GM21737 (cell line): ENCODE data around the gene PRDM4.
"Not testable (repeated sequence)": the region's sequence is repeated elsewhere in the genome, so short reads cannot be mapped to it uniquely, and the experiment has no call there.

Experiments
- ATAC-seq: cut with Tn5 transposase; IDR thresholded peaks from one replicate; pipeline ENCODE4 v1.9.1; 2021; ENCODE audit warnings: mild to moderate bottlenecking, moderate library complexity; ENCODE audit not compliant: unreplicated experiment

PRDM4 gene

DNA sequence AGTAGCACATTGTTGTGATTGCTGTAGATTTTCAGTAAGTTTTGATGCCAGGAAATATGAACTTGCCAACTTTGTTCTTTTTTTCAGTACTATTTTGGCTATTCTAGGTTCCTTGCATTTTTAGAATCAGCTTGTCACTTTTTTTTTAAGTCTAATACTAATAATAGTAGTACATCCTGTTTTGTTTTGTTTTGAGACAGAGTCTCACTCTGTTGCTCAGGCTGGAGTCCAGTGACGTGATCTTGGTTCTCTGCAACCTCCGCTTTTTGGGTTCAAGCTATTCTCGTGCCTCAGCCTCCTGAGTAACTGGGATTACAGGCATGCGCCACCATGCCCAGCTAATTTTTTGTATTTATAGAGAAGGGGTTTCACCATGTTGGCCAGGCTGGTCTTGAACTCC, 58.8 kb downstream of the PRDM4 start:
- no peak for ATAC-seq

DNA sequence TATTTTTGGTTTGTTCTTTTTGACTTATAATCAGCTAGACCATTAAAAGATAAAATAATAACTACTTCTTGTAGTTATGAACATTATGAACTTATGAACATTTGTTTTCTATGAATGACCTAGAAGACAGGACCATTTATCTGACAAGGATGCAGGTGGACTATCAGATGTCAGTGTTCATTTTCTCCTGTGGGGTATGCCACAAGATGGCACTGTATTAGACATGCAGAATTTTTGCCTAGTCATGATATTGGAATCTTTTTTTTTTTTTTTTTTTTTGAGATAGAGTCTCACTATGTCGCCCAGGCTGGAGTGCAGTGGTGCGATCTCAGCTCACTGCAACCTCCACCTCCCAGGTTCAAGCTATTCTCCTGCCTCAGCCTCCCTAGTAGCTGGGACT, 65.2 kb downstream of the PRDM4 start:
- not testable (repeated sequence) for ATAC-seq

DNA sequence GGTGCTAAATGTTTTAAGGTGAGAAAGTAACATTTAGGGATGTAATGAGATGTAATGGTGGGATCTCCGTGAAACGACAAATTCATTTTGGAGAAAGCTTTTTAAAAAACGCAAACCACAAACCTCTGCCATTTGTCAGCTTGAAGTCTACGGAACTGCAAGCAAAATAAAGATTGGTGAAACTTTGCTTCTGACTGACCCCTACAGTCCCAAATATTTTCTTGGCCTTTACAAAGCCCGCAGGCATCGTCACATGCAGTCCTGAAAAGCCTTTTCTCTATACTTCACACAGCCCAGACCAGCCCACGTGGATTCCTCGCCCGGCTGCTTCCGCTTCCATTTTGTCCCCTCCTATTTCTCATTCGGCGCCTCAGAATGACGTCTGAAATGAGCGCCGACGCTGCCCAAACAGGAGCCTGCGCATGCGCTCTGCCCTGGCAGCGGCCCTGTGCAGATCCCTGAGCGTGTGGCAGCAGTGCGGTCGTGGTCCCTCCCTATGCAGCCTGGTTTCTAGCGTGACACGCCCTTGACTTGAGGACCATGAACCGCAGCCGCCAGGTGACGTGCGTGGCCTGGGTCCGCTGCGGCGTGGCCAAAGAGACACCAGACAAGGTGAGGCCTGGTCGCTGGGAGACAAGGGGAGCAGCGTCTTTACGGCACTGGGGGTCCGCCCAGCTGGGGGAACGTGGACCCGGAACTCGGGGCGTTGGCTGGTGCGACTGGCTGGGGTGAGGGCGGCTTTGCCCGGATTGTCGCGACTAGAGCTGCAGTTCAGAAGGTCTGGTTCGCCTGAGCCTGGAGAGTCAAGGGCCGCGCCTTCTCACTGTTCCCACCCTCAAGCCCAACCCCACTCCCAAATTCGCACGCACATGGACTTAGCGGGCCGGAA, 75.3 kb downstream of the PRDM4 start, which contains the start of gene PWP1:
Gene PWP1 (plus strand): TSS at position 440 of the 889 bp plus-strand sequence. CDS start 101 bp downstream, at position 541.
- ATAC-seq = peak; percentile 76

DNA sequence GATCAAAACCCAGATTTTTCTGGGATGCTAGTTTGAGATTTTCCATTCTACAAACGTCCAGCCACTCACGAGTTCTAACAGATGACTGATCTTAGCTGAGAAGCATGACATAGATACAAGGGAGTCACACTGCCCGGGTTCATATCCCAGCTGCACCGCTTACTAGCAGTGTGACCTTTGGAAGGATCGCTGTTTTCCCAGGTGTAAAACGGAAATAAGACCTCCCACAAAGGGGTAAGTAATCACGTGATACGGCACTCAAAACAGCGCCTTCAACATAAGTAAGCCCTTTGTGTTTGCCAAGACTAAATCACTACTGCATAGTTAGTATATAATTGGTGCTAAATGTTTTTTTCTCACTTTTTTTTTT, 76.0 kb downstream of the PRDM4 start:
- no peak for ATAC-seq

DNA sequence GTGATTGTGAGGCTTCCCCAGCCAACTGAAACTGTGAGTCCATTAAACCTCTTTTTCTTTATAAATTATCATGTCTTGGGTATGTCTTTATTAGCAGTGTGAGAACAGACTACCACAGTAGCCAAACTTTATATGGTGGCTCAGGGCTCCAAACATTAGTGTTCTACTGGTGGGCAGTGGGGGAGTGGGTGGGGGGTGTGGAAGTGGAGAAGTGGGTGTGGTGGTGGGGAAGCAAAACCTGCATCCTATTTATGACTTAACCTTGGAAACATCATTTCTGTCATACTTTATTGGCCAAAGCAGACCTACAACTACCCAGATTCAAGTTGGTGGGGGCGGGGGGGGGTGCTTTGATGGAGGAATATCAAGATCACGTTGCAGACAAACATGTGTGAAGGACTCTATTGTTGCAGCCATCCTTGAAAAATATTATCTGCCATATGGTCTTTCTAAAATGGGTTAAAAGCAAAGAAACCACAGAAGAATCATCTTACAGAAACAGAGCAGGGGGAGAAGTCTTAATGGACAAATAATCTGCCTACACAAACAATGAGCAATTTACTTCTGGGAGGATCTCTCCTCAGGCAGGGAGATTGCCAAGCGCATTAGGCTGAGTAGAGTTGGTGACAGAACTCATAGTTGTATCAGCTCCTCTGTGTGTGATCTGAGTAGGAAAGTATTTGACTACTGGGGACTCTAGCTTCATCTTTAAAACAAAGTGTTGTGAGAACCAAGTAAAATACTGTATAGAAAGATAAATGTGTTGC, 76.7 kb downstream of the PRDM4 start:
- no peak for ATAC-seq
